Breast epithelium (tissue), 3 donors: ENCODE results near the gene CHN2.

Source experiments
- CTCF ChIP-seq, 3 donors: fragments of 450-650 bp; IDR thresholded peaks; one replicate each; pipeline ENCODE4 v1.5.1; 2016 to 2017; ENCODE audit warnings: antibody characterized with exemption in 3 of 3, mild to moderate bottlenecking in 3 of 3, moderate library complexity in 3 of 3
- POLR2A ChIP-seq: fragments of 450-650 bp; IDR thresholded peaks from one replicate; pipeline ENCODE4 v1.6.1; 2016; ENCODE audit warnings: antibody characterized with exemption, mild to moderate bottlenecking, moderate library complexity
- POLR2AphosphoS5 ChIP-seq, 3 donors: sonication (generic); formaldehyde crosslinking; IDR thresholded peaks; one replicate each; pipeline ENCODE4 v1.6.1; 2017; ENCODE audit warnings: antibody characterized with exemption in 3 of 3

GRCh38 chr7:29457565-29458011 lies 263.0 kb downstream of the CHN2 start:
- TF ChIP-seq CTCF (IDR thresholded peaks at IDR 0.05) (no peak), POLR2A (no peak), POLR2AphosphoS5 (IDR thresholded peaks at IDR 0.05) (no peak)
